Kidney tubule cell (primary cell): ENCODE measurements around the gene LMTK2.
"Not testable (repeated sequence)": the region's sequence is repeated elsewhere in the genome, so short reads cannot be mapped to it uniquely, and the experiment has no call there.

Source experiments
- DNase-seq: peaks from one replicate; pipeline ENCODE4 v3.0.0-alpha.2; 2018; ENCODE audit warnings: low spot score

Gene LMTK2

DNA sequence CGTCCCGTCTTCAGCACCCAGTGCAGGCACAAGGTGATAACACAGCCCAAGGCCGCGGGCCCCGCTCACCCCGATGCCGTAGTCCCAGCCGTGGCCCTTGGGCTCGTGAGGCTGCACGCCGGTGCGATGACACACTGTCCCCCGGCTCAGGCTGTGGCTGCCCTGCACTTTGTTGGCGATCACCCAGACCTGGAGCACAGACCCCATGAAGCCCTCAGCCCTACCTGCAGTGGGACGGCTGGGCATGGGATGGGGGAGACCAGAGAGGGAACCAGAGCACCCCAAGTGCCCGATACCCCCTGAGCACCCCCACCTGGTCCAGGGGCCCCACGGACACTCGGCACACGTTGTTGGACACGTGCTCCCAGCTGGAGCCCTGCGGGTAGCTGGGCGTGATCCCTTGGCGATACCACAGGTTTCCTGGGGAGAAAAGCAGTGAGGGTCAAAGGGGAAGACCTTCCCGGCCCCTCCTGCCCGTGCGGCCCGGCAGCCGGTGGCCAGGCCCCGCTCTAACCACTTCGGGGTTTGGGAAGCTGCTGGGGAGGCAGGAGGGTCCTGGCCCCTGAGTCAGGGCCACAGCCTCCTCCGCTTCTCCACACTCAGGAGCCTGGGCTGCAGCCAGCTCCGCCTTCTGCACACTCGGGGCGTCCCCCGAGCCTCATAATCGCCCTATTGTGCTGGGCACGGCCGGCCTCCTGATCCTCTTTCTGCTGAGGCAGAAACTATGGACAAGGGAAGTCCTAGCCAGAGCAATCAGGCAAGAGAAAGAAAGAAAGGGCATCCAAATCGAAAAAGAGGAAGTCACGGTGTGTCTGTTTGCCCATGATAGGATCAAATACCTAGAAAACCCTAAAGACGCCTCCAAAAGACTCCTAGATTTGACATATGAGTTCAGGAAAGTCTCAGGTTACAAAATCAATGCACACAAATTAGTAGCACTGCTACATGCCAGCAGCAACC lies 111.2 kb downstream of the LMTK2 start:
- no peak for DNase-seq

DNA sequence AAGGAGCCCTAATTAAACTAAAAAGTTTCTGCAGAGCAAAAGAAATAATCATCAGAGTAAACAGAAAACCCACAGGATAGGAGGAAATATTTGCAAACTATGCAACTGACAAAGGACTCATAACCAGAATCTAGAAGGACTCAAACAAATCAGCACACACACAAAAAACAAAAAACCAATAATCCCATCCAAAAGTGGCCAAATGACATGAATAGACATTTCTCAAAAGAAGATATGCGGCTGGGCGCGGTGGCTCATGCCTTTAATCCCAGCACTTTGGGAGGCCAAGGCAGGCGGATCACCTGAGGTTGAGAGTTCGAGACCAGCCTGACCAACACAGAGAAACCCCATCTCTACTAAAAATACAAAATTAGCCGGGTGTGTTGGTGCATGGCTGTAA lies 112.7 kb downstream of the LMTK2 start:
- not testable (repeated sequence) for DNase-seq

DNA sequence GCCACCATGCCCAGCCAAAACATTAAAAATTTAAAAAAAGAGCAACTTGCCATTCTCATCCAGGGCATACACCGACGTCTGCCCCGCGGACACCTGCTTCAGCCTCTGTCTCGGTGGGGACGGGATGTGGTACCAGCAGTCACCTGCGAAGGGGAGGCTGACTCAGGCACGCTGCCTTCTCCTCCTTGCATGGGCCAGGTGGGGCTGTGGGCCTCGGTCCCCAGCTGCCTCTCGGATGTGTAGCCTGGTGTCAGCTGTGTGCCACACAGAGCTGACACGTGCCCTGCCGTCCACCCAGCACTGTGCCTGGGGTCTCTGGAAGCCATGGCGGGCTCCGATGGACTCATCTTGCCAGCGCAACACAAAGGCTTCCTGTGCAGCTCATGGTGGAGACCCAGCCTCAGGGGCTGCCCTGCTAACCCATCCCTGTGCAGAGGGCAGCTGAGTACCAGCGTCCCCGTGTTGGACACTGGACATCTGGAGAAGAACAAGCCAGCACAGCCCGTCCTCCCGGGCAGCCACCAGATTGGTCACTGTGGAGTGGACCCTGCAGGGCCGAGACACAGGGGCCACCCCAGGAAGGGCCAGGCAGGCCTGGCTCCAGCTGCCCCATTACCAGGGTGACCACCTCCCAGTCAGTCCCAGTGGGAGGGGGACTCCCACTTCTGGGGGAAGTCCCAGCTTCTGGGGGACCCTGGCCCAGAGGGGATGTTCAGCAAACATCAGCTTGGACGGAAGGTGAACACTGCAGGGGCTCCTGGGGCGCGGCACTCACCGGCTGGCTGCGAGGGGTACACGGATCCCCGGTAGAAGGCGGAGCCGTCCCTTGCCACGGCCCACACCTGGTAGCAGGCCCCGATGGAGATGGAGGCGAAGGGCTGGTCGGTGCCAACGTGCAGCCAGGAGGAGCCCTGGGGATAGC lies 115.2 kb downstream of the LMTK2 start:
- DNase-seq: no peak

DNA sequence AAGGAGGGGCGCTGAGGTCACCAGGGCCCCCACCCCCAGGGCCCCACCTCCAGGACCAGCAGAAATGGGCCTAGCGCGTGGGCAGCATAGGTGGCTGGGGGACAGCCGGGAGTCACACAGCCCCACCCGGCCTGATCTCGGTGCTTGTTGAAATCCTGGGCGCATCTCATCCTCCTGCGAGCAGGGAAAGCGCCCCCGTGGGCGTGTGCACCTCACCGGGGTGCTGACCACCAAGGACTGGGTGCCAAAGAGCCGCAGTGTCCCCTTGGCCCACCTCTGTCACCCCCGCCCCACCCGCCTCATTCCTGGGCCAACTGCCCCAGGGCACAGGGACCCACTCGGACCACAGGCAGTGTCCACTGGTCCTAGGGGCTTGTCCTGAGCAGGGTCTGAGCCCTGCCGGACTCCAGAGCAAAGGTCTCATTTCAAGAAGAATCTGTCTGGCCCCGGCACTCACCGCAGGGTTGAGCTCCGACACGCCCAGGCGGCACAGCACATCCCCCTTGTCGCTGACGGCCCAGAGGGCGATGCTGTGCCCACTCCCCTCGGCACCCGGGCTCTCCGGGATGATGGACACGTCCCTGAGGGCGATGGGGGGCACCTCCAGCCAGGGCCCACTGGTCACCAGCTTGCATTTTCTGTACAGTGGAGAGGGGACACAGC lies 116.0 kb downstream of the LMTK2 start:
- DNase-seq: no peak

DNA sequence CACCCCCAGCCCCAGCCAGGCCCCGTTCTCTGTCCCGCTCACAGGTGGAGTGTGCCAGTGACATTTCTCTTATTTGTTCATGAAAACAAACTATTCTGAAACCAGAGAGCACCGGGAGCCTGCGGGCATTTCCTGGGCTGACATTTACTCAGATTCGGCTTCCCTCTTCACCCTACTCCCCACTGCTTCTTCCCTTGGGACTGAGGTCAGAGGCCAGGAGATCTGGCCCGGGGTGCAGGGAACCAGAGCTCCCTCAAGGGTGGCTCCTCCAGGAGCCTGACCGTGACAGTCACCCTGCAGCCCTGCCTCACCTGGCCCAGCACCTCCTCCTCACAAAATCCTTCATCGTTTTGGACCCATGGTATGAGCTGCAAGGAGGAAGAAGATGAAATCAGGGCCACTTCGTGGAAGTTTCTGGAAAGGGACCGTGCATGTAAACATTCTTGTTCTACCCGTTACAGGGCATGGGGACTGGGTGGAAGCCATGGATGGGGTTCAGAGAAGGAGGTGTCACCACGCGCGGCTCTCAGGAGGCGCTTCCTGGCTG lies 116.8 kb downstream of the LMTK2 start:
- no peak for DNase-seq

DNA sequence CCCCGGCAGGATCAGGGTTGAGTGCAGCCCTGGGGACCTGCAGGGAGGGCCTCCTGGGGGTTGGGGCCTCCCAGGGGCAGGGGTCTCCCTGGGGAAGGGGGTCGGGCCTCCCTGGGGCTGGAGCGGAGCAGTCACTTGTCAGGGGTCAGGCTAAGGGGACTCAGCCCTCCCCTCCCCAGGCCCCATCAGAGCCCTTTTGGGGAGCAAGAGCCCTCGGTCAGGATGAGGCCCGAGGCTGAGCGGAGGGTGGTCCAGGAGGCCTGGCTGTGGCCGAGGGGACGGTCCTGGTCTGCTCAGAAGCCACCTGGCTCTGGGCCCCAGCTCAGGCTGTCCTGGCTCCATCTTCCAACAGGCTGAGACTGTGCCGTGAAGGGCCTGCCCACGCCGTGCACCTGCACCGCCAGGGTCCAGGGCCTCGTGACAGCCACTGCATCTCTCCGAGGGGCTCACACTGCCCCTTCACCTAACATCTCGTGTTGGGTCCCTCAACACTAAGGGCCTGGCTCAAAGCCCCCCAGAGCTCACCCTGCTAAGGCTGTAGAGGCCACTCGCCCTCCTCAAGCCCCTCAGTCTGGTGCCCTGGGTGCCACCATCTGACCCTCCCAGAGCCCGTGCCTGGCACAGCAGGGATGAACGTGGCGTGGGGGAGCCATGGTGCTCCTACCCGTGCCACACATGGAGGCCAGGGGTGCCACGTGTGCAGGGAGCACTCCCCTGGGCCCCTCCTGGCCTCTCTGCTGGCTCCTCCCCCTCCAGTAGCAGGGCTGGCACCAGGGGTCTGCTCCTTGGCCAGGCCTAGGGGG lies 117.4 kb downstream of the LMTK2 start:
- no peak for DNase-seq

DNA sequence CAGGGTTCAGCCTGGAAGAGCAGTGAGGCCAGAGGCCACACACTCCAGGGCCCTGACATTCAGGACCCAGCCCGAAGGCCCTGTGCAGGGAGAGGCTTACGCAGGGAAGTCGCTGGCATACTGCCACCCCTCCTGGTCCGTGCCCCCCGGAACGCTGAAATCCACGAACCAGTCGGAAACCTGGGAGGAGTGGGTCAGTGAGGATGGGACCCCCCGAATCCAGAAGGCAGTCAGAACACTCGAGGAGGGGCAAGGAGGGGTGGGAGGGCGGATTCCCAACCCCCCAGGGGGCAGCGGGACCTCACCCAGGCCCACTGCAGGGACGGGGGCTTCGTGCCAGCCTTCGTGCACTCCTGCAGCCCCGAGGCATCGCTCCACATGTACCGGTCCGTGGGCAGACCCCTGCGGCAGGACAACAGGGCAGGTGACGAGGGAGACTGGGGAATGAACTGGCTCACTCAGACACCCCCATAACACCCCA lies 118.1 kb downstream of the LMTK2 start:
- DNase-seq: no peak

DNA sequence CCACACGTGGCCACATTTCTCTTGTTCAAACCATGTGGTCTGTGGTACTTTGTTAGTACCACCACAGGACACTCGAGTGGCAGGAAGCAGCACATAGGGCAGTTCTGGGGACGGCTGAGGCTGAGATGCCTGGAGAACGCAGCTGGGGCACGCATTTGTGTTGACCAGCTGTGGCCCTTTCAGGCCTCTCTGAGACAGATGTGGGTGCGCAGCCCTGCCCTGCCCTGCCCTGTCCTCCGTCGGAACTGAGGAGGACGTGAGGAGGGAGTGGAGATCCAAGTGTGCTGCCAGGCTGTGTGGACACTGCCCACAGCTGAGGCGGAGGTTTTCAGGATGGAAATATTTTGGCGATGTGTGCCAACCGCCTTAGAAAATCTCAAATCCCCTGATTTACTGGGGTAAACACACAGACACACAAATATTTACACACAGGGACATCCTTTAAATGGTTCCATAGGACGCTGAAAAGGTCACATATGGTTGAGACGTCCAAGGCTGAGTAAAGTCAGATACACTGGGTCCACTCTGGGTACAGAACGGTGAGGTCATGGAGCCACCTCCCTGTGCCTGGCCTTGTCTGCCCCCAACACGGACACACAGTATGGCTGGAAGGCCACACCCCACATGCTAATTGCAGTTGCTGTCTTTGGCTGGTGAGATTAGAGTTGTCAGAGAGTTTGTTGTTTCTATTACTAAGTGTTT lies 119.4 kb downstream of the LMTK2 start:
- no peak for DNase-seq

DNA sequence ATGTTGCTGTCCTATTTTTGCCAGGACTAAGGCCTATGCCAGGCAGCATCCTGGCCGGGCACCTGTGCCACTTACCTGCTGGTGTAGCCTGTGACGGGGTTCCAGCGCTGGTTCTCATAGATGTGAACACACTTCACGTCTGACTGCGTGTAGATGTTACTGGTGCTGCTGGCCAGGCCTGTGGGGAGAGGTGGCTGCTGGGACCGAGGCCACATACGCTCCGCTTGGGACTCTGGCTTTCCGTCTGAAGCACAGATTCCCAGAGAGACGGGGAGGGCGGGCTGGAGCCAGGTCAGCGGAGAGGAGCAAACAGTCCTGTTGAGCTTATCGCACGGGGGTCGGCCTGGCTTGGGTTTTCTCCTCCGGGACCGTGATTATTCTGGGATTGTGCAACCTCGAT lies 121.3 kb downstream of the LMTK2 start:
- DNase-seq: no peak

DNA sequence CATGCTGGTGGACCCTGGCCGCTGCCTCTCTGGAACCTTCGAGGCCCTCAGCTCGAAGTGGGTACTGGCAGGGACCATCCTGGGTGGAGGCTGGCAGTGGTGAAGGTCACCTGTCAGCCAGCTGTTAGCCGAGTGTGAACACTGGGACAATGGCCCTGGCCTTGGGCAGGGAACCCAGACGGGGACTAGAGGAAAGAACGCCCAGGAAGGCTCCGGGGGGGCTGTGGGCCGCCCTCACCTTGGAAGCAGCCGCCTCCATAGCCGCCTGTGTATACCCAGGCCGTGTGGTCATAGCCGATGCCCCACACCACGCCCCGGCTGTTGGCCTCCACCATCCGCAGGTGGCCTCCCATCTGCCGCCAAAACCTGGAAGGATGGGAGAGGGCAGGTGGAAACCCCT lies 122.1 kb downstream of the LMTK2 start:
- no peak for DNase-seq

DNA sequence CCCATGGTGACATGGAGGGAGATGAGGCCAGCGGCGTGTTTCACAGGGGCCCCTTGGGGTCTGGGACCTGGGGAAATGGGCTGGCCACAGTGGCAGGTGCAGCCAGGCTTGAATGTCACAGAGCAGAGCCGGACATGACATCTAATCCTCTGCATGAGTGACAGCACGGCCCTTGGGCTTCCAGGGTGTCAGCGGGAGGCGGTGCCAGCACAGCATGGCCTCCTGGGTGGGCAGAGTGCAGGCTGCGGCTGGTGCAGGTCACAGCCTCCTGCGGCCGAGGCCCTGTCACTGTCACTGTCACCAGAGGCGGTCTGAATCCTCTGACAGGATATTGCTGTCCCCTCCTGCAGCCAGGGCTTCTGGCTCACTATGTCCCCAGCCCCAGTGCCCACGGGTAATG lies 122.8 kb downstream of the LMTK2 start:
- no peak for DNase-seq

DNA sequence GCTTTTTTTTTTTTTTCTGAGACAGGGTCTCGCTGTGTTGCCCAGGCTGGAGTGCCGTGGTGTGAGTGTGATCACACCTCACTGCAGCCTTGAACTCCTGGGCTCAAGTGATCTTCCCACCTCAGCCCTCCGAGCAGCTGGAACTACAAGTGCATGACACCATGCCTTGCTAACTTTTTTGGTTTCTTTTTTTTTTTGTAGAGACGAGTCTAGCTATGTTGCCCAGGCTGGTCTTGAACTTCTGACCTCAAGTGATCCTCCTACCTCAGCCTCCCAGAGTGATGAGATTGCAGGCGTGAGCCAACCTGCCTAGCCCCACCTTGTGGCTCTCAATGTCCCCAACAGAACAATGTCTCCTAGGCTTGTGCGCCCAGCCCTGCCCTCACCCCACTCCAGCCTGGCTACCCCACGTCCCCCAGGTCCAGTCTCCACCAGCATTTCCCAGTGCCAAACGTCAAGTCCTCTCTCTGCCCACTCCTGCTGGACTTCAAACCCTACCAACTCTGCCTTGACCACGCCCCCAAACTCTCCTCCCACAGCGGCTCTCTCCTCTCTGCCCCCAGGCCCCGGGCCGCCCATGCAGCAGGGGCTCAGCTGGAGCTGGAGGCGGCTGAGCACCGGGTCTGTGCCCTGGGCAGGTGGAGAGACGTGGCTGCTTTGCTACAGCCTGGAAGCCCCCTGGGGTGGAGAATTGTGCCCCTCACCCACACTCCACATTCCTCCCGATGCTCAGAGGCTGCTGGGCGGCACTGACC lies 123.5 kb downstream of the LMTK2 start:
- no peak for DNase-seq

DNA sequence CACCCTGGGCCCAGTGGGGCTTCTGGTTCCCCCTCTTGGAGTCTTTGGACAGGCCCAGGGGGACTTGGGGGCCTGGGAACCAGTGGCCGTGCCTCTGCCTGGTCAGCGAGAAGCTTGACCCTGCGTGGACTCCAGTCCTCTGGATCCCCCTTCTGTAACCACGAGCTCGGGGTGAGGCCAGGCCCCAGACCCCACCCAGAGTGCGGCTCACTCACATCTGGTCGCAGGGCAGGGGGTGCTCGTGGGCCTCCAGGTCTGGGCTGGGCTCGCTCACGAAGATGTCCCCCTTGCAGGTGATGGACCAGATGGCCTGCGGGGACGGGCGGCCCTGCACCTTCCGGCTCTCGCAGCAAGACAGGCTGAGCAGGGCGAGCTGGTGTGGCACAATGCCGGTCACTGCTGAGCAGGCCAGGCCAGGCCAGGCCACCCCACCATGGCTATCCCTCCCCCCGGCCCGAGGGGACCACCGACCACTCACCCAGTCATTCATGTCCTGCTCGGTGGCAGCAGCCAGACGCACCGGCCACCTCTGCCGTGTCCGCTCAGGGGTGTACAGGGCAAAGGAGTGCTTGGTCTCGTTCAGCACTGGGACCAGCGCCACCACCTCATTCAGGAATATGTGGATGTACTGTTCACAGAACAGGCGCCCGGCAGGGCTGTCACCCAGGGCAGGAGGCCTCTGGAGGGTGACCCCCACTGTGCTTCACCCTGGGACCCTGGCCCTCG lies 124.2 kb downstream of the LMTK2 start:
- no peak for DNase-seq

DNA sequence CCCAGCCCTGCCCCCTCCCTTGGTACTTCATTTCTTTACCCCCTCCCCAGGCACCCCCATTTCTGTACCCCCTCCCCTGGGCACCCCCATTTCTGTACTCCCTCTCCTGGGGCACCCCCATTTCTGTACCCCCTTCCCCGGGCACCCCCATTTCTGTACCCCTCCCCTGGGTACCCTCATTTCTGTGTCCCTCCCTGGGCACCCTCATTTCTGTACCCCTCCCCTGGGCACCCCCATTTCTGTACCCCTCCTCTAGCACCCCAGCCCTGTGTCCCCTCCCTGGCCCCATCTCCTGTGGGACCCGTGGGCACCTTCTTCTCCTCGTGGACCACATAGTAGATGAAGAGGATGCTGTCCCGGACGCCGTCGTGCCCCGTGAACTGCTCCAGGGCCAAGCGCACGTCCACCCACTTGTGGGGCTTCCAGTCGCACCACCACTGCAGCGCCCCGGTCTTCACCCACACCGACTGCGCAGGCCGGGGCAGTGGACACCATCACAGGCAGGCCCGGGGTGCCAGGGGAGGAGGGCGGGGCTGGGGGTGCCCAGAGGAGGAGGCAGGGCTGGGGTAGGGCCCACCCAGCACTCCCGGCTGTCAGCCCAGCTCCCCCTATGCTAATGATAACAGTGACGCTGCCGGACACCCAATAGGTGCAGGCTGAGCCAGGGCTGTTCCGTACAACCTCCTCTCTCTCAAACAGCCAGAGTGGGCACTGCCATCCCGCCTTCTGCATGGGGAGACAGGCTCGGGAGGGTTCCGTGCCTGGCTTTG lies 125.0 kb downstream of the LMTK2 start:
- no peak for DNase-seq

DNA sequence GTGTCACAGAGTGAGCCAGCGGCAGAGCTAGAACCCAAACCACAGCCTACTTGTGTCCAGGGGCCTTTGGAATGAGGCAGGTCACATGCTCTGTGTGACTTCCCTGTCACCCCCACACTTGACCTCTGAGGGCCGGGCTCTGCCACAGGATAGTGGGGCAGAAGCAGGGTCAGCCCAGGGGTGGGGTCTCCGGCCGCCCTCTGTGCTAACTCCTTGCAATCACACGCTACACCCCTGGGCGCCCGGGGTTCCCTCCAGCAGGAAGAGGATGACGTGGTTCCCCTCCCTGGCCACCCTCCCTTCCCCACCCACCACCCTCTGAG lies 125.6 kb downstream of the LMTK2 start:
- no peak for DNase-seq

DNA sequence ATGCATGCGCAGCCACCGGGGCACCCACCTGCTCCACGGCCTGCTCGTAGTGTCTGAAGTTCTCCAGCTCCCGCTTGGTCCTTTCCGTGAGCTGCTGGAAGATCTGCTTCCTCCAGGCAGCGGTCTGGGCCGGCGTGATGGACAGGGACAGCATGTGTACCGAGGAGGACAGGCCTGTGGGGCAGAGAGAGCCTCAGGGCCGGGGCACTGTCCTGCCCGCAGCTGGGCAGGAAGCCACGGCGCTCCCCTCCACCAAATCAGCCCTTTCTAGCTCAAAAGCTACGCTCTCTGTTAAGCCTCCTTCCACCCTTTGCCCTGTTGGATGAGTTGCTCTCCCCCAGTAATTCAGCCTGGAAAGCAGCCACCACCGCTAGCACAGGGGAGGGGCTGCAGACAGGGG lies 126.1 kb downstream of the LMTK2 start:
- DNase-seq: no peak

DNA sequence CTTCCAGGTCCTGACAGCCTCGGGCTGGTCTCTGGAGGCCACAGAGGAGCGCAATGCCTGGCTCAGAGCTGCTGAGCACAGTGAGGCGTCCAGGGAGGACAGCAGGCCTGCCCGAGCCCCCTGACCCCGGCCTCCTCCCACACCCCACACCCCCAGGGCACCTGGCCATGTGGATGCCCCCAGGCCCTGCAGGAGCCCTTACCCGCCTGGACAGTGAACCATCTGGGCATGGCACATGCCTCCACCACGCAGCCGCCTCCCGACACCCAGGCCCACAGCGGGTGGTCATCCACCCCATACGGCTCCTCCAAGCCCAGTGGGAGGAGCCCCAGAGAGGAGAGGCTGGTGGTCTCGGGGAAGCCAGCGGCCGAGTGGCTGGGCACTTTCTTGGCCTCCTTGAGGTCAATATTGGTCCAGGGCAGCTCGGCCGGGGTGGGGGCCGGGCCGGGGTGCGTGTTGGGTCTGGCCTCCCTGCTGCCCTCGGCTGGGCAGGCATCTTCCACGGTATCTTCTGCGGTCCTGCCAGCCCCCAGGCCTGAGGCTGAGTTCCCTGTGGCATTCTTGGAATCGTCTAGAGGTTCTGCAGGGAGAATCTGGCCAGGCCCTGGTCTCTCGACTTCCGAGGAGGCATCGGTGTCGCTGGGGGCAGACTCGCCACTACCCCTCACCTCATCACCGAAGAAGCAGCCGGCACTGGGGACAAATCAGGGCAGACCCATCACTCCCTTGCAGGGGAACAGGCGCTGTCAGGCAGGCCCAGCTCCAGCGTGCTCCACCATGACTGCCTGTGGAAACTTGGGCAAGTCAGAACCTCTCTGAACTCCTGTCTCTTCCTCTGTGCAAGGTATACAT lies 126.8 kb downstream of the LMTK2 start:
- DNase-seq: no peak
